Neural progenitor cell (in vitro differentiated cells): ENCODE results near the gene ETFA. TPM values are rescaled to one million over a fixed set of nuclear protein-coding genes. Genes with fewer than 3 reads are reported as not detected.

Experiments used
- DNase-seq: peaks from one replicate; pipeline ENCODE4 v3.0.0-alpha.2; 2016; ENCODE audit warnings: low spot score
- H2AFZ ChIP-seq: fragments of 200-600 bp; sonication (generic); replicated peaks from 2 replicates; pipeline ENCODE4 v1.6.1; 2016; ENCODE audit warnings: antibody characterized with exemption
- H3F3A ChIP-seq: fragments of 200-600 bp; sonication (generic); 2 replicates; pipeline ENCODE4 v1.6.1; 2016; ENCODE audit warnings: antibody characterized with exemption, low read depth
- H3K27ac ChIP-seq: fragments of 200-600 bp; sonication (generic); 2 replicates; pipeline ENCODE4 v1.5.1; 2016; ENCODE audit warnings: mild to moderate bottlenecking
- H3K27me3 ChIP-seq: fragments of 200-600 bp; sonication (generic); 2 replicates; pipeline ENCODE4 v1.6.1; 2016; ENCODE audit warnings: mild to moderate bottlenecking, moderate library complexity
- H3K36me3 ChIP-seq: fragments of 200-600 bp; sonication (generic); 2 replicates; pipeline ENCODE4 v1.5.1; 2016
- H3K4me1 ChIP-seq: fragments of 200-600 bp; sonication (generic); 2 replicates; pipeline ENCODE4 v1.6.1; 2016; ENCODE audit warnings: mixed run types
- H3K4me2 ChIP-seq: fragments of 200-600 bp; sonication (generic); 2 replicates; pipeline ENCODE4 v1.6.1; 2016
- H3K4me3 ChIP-seq: fragments of 200-600 bp; sonication (generic); 2 replicates; pipeline ENCODE4 v1.5.1; 2016
- H3K79me2 ChIP-seq: fragments of 200-600 bp; sonication (generic); 2 replicates; pipeline ENCODE4 v1.6.1; 2016; ENCODE audit warnings: low read depth
- H3K9ac ChIP-seq: fragments of 200-600 bp; sonication (generic); 2 replicates; pipeline ENCODE4 v1.6.1; 2016
- H3K9me3 ChIP-seq: fragments of 200-600 bp; sonication (generic); 2 replicates; pipeline ENCODE4 v1.5.1; 2016; ENCODE audit warnings: low read depth
- H4K20me1 ChIP-seq: fragments of 200-600 bp; sonication (generic); 2 replicates; pipeline ENCODE4 v1.6.1; 2016; ENCODE audit warnings: low read depth
- H3K27ac Mint-ChIP-seq: 3 replicates; pipeline ENCODE4 v1.8.0; 2021; ENCODE audit warnings: mixed read lengths
- H3K27me3 Mint-ChIP-seq: 2 replicates; pipeline ENCODE4 v1.8.0; 2022; ENCODE audit warnings: low read depth, mild to moderate bottlenecking, inconsistent platforms, moderate library complexity, mixed read lengths; ENCODE audit not compliant: insufficient read depth
- H3K36me3 Mint-ChIP-seq: 3 replicates; pipeline ENCODE4 v1.8.0; 2021; ENCODE audit warnings: mixed read lengths
- H3K4me1 Mint-ChIP-seq: 3 replicates; pipeline ENCODE4 v1.8.0; 2021; ENCODE audit warnings: mixed read lengths
- H3K4me3 Mint-ChIP-seq: 3 replicates; pipeline ENCODE4 v1.8.0; 2021; ENCODE audit warnings: mild to moderate bottlenecking, moderate library complexity, mixed read lengths
- H3K9me3 Mint-ChIP-seq: 3 replicates; pipeline ENCODE4 v1.8.0; 2020; ENCODE audit warnings: mixed read lengths
- CTCF ChIP-seq: fragments of 200-600 bp; sonication (generic); IDR thresholded peaks from 2 replicates; pipeline ENCODE4 v1.5.1; 2017; ENCODE audit warnings: antibody characterized with exemption, mild to moderate bottlenecking
- EZH2 ChIP-seq: fragments of 200-600 bp; sonication (generic); IDR thresholded peaks from 2 replicates; pipeline ENCODE4 v1.6.1; 2017; ENCODE audit warnings: antibody characterized with exemption, mild to moderate bottlenecking, moderate library complexity
- EZH2phosphoT487 ChIP-seq: fragments of 200-600 bp; sonication (generic); IDR thresholded peaks from 2 replicates; pipeline ENCODE4 v1.6.1; 2017; ENCODE audit warnings: antibody characterized with exemption
- total RNA-seq: library from RNA; depleted of rRNA; stranded (reverse); fragments of >200 nt; gene quantifications from 2 replicates; pipeline ENCODE4 v1.2.3, GENCODE V29; 2015; ENCODE audit warnings: low replicate concordance

The ETFA gene
- total RNA-seq, 1 donor from 2014 or later = 99.3 TPM

- Histone ChIP-seq H3K27ac (no peak overlapping the region), H3F3A (peaks cover 54% of the 10 kb centered on the region), H3K4me2 (peak overlapping the region; percentile 71), H2AFZ (peak overlapping the region; percentile 52), H3K36me3 (no peaks in the 10 kb centered on the region), H3K27me3 (peaks cover 100% of the 10 kb centered on the region), H3K9me3 (no peaks in the 10 kb centered on the region), H3K9ac (no peak overlapping the region), H3K4me3 (peak overlapping the region; percentile 31), H3K4me1 (peaks cover 27% of the 10 kb centered on the region), H3K79me2 (no peaks in the 10 kb centered on the region), H4K20me1 (peaks cover 69% of the 10 kb centered on the region)
- Mint-ChIP-seq H3K4me3 (peak overlapping the region; percentile 79), H3K27me3 (peaks cover 84% of the 10 kb centered on the region), H3K9me3 (peaks cover 1% of the 10 kb centered on the region), H3K36me3 (no peaks in the 10 kb centered on the region), H3K27ac (no peak overlapping the region), H3K4me1 (peaks cover 48% of the 10 kb centered on the region)
- DNase-seq = peak; percentile 62
- TF ChIP-seq CTCF (no peak), EZH2 (peak; percentile 26), EZH2phosphoT487 (peak; percentile 69)
Observed at GRCh38 chr15:76339305-76340197, 28.3 kb upstream of the ETFA start.

- peaks cover 60% of the 10 kb centered on the region for H4K20me1 ChIP-seq
- H3K27ac Mint-ChIP-seq = no peak overlapping the region
- no peaks in the 10 kb centered on the region for H3K79me2 ChIP-seq
- no peaks in the 10 kb centered on the region for H3K9me3 ChIP-seq
- no peak overlapping the region for H3K9ac ChIP-seq
- peaks cover 27% of the 10 kb centered on the region for H3K4me1 ChIP-seq
- H3K36me3 ChIP-seq = no peaks in the 10 kb centered on the region
- peak overlapping the region; percentile 76 for H3K4me2 ChIP-seq
- H3K4me3 ChIP-seq = peak overlapping the region; percentile 35
- peak overlapping the region; percentile 64 for H2AFZ ChIP-seq
- H3K9me3 Mint-ChIP-seq = peaks cover 2% of the 10 kb centered on the region
- H3K27ac ChIP-seq = no peak overlapping the region
- peak overlapping the region; percentile 48 for H3K4me3 Mint-ChIP-seq
- H3K4me1 Mint-ChIP-seq = peaks cover 51% of the 10 kb centered on the region
- peaks cover 84% of the 10 kb centered on the region for H3K27me3 Mint-ChIP-seq
- peak; percentile 23 for DNase-seq
- H3K27me3 ChIP-seq = peaks cover 100% of the 10 kb centered on the region
- TF ChIP-seq EZH2 = peak; percentile 79
- TF ChIP-seq EZH2phosphoT487 = peak; percentile 76
- TF ChIP-seq CTCF = no peak
- peaks cover 58% of the 10 kb centered on the region for H3F3A ChIP-seq
- peaks cover 3% of the 10 kb centered on the region for H3K36me3 Mint-ChIP-seq
Observed at GRCh38 chr15:76338486-76339304, 27.4 kb upstream of the ETFA start.

- peaks cover 83% of the 10 kb centered on the region for H3K27me3 Mint-ChIP-seq
- H3K4me3 ChIP-seq = peak overlapping the region; percentile 35
- peaks cover 100% of the 10 kb centered on the region for H3K27me3 ChIP-seq
- H3K4me2 ChIP-seq = peak overlapping the region; percentile 76
- peaks cover 52% of the 10 kb centered on the region for H4K20me1 ChIP-seq
- no peaks in the 10 kb centered on the region for H3K9me3 ChIP-seq
- DNase-seq = peak; percentile 75
- peaks cover 3% of the 10 kb centered on the region for H3K36me3 Mint-ChIP-seq
- peak overlapping the region; percentile 82 for H3K4me3 Mint-ChIP-seq
- no peaks in the 10 kb centered on the region for H3K79me2 ChIP-seq
- no peak overlapping the region for H3K27ac ChIP-seq
- peaks cover 27% of the 10 kb centered on the region for H3K4me1 ChIP-seq
- H3F3A ChIP-seq = peaks cover 52% of the 10 kb centered on the region
- peaks cover 51% of the 10 kb centered on the region for H3K4me1 Mint-ChIP-seq
- H3K27ac Mint-ChIP-seq = no peak overlapping the region
- peak overlapping the region; percentile 64 for H2AFZ ChIP-seq
- H3K9me3 Mint-ChIP-seq = peaks cover 2% of the 10 kb centered on the region
- no peak overlapping the region for H3K9ac ChIP-seq
- no peaks in the 10 kb centered on the region for H3K36me3 ChIP-seq
- peak; percentile 95 for TF ChIP-seq EZH2phosphoT487
- peak; percentile 99 for TF ChIP-seq EZH2
- peak; percentile 19 for TF ChIP-seq CTCF
Observed at GRCh38 chr15:76337696-76338485, 26.6 kb upstream of the ETFA start.
